ENCODE data around the gene CLOCK.

Gene CLOCK

DNA sequence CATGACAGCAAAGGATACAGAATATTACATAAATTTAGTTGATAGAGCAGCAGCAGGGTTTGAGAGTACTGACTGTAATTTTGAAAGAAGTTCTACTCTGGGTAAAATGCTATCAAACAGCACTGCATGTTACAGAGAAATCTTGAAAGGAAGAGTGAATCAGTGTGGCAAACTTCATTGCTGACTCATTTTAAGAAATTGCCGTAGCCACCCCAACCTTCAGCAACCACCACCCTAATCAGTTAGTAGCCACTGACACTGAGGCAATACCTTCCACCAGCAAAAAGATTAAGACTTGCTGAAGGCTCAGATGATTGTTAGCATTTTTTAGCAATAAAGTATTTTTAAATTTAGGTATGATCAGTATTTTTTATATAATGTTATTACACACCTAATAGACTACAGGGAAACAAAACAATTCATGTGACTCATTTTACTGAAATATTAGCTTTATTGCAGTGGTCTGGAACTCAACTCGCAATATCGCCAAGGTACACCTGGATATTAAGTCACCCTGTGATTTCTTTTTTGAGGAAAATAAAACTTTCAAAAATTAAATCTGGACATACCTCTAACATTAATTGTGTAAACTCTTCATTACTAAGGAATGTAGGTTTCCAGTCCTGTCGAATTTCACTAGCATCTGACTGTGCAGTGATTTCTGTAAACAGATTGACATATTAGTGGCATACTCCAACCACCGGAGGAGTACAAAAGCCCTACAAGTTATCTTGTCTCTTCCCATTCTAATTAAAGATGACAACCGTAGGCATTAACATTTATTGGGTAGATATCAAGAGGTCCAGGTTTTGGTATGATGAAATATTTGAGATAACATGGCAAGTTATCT is 71.1 kb downstream of the CLOCK start:
- no peak for DNase-seq

DNA sequence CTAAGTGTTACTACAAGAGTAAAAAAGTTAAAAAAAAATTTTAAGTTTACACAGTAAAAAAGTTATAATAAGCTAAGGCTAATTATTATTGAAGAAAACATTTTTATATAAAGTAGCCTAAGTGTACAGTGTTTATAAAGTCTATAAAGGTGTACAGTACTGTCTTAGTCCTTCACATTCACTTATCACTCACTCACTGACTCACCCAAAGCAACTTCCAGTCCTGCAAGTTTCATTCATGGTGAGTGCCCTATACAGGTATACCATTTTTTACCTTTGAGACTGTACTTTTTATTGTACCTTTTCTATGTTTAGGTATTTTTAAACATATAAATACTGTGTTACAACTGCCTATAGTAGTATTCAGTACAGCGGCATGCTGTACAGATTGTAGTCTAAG is 76.7 kb downstream of the CLOCK start:
- no peak for DNase-seq

DNA sequence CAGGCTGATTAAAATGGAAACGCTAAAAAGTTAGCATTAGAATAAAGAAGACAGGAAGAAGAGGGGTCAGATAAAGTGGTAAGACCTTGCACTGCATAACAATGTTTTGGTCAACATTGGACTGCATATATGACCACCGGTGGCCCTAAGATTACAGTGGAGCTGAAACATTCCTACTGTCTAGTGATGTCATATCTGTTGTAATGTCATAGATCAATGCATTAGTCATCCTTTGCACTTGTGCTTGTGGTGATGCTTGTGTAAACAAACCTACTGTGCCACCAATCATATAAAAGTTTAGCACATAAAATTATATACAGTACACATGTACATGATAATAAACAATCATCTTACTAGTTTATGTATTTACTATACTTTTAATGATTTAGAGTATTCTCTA is 78.0 kb downstream of the CLOCK start:
- no peak for DNase-seq

DNA sequence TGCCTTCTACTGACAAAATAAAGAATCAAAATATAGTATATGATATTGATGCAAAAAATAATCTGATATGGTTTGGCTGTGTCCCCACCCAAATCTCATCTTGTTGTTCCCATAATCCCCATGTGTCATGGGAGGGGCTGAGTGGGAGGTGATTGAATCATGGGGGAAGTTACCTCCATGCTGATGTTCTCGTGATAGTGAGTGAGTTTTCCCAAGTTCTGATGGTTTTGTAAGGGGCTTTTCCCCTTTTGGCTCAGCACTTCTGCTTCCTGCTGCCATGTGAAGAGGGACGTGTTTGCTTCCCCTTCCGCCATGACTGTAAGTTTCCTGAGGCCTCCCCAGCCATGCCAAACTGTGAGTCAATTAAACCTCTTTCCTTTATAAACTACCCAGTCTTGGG is 80.7 kb downstream of the CLOCK start:
- no peak for DNase-seq

DNA sequence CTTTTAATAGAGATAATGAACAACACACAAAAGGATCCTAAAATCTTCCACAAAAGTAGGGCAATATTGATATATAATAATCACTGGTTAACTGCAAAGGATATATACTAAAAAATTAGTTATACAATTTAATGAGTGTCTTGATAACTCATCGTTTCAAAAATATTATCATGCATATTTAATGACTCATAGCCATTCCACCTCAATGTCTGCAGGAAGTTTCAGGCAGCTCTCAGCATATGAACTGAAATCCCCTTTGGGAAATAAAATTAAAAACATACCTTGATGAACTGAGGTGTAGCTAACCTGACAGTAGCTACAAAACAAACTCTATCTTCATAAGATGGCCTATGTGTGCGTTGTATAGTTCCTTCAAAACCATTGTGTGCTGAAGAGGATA is 88.1 kb downstream of the CLOCK start:
- DNase-seq: no peak

DNA sequence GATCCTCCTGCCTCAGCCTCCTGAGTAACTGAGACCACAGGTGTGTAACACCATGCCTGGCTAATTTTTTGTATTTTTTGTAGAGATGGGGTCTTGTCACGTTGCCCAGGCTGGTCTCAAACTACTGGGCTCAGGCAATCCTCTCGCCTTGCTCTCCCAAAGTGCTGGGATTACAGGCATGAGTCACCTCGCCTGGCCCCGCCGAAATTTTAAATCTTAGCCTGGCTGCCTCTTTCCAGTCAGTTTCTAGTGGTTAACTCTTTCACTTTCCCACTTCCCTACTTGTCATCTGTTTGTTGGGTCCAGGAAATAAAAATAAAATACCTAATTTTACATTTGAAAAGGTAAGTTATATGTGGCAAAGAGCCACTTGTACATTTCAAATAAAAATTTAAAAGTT is 88.5 kb downstream of the CLOCK start:
- no peak for DNase-seq

DNA sequence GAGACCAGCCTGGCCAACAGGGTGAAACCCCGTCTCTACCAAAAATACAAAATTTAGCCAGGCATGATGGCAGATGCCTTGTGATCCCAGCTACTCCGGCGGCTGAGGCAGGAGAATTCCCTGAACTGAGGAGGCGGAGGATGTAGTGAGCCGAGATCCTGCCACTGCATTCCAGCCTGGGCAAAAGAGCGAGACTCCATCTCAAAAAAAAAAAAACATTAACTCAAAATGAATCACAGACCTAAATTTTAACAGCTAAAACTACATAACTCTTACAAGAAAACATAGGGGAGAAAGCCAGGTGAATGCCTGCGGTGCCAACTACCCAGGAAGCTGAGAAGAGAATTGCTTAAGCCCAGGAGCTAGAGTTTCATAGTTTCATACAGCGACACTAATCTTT is 96.1 kb downstream of the CLOCK start:
- DNase-seq: no peak

DNA sequence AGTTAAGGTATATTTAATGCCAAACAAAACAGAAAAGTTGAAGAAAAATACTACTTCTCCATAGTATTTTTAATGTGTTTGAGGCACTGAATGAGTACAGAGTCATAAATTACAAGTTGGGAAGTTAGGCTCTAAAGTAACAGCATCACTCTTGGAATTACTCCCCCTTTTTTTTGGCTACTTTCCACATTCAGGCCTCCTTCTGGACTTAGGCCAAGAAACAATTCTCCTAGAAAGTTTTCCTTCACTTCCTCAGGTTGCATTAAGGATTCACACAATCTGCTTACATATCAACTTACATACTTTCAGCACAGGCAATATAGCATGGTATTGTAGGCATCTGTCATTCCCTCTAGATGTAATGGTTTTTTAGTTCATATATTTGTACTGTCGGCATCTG is 98.9 kb downstream of the CLOCK start:
- no peak for DNase-seq

DNA sequence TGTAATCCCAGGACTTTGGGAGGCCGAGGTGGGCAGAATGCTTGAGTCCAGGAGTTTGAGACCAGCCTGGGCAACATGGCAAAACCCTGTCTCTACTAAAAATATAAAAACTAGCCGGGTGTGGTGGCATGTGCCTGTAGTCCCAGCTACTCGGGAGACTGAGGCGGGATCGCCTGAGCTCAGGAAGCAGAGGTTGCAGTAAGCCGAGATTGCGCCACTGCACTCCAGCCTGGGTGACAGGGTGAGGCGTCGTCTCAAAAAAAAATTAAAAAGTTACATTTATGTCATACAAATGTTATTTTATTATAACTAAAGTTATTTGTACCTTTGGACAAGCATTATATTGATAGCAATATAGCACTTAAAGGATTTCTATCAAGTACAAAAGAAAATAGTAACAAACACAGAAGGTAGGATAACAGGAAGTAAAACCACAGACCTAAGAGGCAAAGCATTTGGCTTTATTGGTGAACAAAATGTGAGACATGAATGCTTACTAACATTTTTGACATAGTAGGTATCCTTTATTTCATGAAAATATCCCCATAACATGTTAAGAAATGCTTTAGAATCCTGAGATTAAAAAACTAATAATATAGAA is 99.5 kb downstream of the CLOCK start:
- no peak for DNase-seq

DNA sequence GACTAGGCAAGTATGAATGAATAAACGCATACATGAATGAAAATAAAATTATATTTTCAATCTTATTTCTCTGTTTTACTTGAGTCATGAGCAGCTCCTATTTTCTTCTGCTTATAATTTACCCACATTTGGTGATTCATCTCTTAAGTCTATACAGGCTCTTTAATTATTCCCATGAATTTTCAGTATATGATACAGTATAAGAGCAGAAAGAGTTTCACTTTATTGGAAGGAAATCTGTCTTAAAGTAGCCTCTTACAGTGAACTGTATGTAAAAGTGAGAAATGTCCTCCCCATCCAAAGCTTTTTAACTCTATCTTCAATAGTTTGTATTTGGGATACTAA is 100.2 kb downstream of the CLOCK start:
- no peak for DNase-seq

DNA sequence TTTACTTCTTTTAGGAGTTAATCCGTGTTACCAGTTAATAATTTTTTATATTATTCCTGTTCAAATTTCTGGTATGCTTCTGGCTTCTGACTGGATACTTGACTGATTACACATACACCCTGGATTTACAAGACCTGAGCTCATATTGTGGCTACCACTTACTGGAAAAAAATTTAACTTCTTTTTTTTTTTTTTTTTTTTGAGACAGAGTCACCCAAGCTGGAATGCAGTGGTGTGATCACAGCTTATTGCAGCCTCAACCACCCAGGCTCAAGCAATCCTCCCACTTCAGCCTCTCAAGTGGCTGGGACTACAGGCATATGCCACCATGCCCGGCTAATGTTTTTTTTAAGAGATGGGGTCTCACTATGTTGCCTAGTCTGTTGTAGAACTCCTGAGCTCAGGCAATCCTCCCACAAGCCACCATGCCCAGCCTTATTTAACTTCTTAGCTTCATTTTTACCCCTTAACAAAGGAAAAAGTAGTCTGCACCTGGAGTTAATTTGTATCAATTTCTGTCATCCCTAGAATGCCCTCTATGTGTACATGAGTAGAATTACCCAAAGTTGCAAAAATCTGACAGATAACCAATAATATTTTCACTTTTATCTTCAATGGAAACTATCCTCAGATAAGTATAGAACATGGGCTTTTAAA is 100.7 kb downstream of the CLOCK start:
- no peak for DNase-seq

DNA sequence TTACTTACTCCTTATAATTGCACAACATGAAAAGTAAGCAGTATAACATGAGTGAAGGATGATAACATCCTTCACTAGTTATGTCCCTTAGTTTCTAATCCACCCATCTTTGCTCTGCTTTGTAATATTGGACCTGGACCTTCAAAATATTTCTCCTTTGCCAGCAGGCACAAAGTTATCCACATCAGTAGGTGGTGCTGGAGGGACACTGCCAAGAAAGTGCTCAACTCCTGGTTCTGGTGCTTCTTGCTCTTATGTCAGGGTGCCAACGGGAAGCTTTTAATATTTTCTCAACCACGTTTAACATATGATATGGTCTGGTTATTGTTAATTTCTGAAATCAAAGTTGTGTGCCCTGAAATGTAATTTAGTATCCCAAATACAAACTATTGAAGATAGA is 101.9 kb downstream of the CLOCK start:
- no peak for DNase-seq

DNA sequence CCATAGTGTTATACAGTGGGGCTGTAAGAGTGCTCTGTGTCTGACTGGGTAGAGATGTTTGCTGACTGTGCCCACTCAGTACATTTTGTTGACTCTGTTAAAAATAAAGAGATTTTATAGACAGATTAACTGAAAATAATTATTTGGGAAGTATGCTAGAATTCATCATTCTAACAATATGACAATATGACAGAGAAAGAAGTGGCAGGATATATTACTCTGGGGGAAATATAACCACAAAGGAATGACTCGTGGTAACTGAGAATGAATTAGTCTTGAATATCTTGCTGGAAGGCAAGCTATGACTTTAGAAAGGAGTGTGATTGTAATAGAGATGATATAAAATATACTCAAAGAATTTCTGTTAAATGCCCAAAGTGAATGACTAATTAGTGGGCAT is 104.2 kb downstream of the CLOCK start:
- no peak for DNase-seq

DNA sequence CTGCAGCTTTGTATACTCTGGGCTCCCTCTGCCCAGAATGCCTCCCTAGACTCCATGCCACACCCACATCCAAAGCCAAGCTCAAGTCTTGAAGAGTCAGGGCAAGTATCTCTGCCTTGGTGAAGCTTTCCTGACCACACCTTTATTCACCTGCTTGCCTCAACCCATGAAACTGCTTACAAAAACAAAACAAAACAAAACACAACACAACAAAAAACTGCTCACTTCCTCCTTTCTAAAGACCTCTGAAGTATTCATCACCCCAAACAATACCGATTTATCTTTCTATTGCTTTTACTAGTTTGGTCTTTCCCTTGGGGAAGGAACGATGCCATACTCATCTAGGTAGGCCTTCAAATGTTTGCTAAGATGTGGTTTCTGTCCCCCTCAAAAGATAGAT is 105.9 kb downstream of the CLOCK start:
- no peak for DNase-seq

DNA sequence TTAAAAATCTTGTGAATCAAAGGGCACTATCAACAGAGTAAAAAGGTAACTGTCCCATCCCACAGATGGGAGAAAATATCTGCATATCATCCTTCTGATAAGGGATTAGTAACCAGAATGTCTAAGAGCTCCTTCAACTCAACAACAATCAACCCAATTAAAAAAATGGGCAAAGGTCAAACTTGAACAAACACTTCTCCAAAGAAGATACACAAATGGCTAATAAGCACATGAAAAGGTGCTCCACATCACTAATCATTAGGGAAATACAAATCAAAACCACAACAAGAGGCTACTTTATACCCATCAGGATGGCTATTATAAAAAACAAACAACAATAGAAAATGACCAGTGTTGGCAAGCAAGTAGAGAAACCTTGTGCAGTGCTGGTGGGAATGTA is 107.7 kb downstream of the CLOCK start:
- DNase-seq: no peak

DNA sequence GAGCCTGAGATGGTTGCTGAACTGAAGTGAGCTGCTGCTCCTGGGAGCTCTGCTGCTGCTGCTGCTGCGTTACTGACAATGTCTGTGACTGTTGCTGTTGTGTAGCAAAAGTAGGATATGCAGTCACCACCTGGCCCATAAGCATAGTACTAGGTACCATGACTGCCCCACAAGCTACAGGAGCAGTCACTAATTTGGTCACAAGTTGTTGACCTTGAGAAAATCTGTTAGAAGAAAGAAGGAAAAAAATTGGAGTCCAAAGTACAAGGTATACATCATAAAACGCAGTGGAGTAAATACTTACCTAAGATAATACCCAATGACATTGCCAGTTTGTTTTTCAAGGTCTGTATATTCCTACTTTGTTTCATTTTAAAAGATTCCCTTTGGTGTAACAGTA is 108.4 kb downstream of the CLOCK start:
- DNase-seq: no peak

DNA sequence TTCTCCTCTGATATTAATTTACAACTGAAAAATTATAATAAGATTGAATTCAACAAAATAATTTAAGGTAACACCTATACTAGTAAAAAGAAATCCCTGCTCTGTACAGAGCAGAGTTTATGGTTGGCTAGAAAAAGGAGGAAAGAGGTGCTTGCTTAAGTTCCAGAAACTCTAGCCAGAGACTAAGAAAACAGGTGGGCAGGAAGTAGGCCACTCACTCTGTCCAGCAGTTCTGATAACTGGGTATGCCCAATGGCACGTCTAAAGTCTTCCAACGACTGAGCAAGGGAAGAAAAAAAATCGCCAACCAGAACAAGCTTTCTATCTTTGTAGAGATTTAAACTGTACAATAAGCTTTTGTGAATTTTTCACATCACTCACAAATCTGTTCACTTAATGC is 108.9 kb downstream of the CLOCK start:
- no peak for DNase-seq

DNA sequence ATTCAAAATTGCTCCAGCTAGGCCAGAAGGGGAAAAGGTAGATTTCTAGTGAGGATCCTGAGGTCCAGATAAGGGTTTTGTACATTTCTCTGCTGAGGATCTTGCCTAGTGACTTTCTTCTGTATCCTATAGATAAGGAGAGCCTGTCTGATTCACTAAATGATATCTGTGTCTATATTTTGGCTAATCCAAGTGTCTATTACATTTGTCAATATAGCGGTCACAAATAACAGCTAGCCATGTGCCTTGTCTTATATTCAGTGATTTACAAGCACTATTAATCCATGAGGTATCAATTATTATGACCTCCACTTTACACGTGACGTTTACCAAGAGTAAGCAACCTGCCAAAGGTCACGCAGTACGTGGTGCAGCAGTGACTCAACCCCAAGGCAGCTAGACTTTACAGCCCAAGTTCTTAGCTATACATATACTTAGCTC is 109.3 kb downstream of the CLOCK start:
- DNase-seq: no peak

DNA sequence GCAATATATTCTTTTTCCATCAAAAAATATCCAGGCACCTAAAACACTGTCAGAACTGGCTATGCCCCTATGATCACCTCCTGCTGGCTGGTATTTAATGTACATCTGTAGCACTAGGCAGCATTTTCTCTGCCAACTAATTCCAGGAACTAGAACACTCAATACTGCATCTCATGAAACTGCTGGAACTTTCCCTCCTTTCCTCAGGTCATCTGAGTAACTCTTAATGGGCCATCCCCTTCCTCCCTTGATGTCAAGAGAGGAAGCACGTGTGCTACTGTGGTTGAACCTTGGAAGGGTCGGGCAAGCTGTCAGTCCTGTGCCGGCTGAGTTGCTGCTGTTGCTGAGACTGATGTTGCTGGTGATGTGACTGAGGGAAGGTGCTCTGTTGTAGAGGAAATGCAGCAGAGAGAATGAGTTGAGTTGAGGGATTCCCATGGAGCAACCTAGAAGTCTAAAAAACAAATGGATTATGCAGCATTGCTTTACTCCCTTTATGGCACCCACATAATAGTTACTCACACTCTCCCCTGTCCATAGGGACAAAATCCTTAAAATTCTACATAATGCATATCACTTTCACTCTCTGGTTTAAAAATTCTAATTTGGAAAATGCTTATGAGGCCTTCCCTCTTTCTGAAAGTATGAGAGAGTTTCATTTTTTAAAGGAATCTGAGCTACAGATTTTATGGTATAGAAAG is 111.4 kb downstream of the CLOCK start:
- DNase-seq: no peak

DNA sequence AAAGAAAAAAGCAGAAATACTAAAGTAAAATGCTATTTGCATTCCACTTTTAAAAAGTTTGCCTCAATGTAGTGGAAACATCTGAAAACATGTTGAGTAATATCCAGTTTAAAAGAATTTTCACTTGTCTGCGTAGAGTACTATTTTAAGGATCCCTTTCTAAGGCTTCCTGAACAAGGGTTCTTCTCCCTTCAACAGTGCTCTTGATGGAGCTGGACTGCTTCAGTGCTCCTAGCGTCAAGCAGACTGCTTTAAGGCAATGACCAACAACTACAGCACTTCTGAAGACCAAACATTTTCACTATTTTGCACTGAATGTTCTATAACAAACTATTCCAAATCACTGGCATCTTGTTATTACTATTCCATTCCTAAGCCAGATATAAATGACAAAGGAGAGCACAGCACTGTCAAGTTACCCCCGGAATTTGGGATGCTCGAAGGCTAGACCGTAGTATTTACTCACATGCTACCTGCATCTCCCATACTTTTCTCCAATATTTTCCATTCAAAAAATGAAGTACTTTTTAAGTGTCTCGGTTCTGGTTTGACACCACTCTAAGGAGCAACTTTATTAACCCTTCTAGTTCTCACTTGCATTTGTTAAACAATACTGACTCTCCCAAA is 114.9 kb downstream of the CLOCK start:
- no peak for DNase-seq

DNA sequence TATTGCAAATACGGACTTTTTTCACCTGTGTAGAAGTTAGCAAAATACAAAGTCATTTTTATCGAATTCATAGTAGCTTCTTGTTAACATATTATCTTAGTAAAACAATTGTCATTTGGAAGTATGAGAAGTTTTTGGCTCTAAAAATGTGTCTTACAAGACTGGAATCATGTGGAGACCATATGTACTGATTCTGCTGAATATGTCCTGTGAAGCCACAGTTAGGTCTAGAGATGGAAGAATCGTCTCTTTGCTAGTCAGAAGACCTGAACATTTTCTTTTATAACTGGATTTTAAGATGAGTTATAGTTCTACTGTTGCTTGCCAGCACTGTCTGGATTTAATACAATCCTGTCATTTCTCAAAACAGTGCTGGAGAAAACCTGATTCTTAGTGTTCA is 121.9 kb downstream of the CLOCK start:
- DNase-seq: no peak

DNA sequence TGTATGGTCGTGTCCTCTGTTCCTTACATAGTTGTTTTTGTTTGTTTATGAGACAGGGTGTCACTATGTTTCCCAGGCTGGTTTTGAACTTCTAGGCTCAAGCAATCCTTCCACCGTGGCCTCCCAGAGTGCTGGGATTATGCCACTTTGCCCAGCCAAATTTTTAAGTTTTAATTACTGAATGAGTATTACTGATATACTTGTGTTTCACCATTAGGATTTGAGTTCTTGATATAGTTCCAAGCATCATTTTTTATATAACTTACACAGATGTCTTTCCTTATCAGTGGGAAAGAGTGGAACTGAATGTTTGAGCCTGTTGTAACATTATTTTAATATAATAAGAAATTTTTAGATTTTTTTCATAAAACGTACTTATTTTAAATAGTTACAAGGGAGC is 130.5 kb downstream of the CLOCK start:
- no peak for DNase-seq

DNA sequence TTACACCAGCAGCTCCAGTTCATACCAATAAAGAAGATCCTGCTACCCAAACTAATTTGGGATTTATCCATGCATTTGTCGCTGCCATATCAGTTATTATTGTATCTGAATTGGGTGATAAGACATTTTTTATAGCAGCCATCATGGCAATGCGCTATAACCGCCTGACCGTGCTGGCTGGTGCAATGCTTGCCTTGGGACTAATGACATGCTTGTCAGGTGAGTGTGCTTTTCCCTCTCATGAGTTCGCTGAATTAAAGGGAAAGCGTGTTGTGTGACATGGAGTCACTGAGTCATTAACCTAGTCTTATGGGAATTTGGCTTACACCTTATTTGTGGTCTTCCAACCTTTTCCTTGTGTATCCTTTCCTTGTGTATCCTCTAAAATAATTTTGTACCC is 135.1 kb downstream of the CLOCK start:
- no peak for DNase-seq
